Muscle layer of colon (tissue), 2 donors: ENCODE measurements around the gene DDX39A.
"Not testable (repeated sequence)": the region's sequence is repeated elsewhere in the genome, so short reads cannot be mapped to it uniquely, and the experiment has no call there.

Experiments used
- H3K27ac ChIP-seq: one replicate; pipeline ENCODE4 v1.7.0; 2013; ENCODE audit warnings: low read depth, mild to moderate bottlenecking, low read length, moderate library complexity
- H3K27me3 ChIP-seq, 2 donors: one replicate each; pipeline ENCODE4 v1.7.0; 2013; ENCODE audit warnings: low read length in 2 of 2, mild to moderate bottlenecking in 2 of 2; ENCODE audit not compliant: insufficient read depth in 2 of 2, control insufficient read depth in 1 of 2
- H3K36me3 ChIP-seq: one replicate; pipeline ENCODE4 v1.7.0; 2013; ENCODE audit warnings: mild to moderate bottlenecking, low read length; ENCODE audit not compliant: insufficient read depth
- H3K4me1 ChIP-seq: one replicate; pipeline ENCODE4 v1.7.0; 2013; ENCODE audit warnings: mild to moderate bottlenecking, low read length; ENCODE audit not compliant: insufficient read depth
- H3K4me3 ChIP-seq, 2 donors: one replicate each; pipeline ENCODE4 v1.7.0; 2013; ENCODE audit warnings: low read length in 2 of 2, low read depth in 1 of 2, mild to moderate bottlenecking in 1 of 2, moderate library complexity in 1 of 2
- H3K9ac ChIP-seq: one replicate; pipeline ENCODE4 v1.7.0; 2013; ENCODE audit warnings: low read length
- H3K9me3 ChIP-seq: one replicate; pipeline ENCODE4 v1.7.0; 2013; ENCODE audit warnings: mild to moderate bottlenecking, low read length
- donor health status: abdominal sarcoma.
- donor health status: Adenocarcinoma of cecum.

Gene DDX39A

GRCh38 chr19:14367016-14367415 is 52.1 kb downstream of the DDX39A start:
- Histone ChIP-seq H3K4me1 (peaks cover 13% of the 10 kb centered on the region), H3K9me3 (no peaks in the 10 kb centered on the region), H3K36me3 (no peaks in the 10 kb centered on the region), H3K9ac (no peak overlapping the region), H3K27ac (no peak overlapping the region), H3K27me3 (no peaks in the 10 kb centered on the region), H3K4me3 (no peak overlapping the region)

DNA sequence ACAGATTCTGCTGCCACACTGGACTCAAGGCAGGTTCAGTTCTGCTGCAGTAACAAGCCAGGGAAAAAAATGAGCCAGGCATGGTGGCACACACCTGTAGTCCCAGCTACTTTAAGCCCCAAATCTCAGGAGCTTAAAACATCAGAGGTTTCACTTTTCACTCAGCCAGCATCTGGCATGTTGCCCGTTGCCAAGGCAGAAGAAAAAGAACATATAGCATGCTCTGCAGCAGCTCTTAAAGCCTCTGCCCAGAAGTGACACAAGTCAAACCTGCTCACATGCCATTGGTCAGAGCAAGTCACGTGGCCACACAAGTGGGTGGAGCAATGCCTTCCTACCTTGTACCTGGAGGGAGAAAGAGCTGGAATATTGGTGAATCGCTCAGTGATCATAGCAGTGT is 52.6 kb downstream of the DDX39A start:
- Histone ChIP-seq H3K4me3 (no peak overlapping the region), H3K27ac (no peak overlapping the region), H3K9ac (no peak overlapping the region), H3K9me3 (no peaks in the 10 kb centered on the region), H3K4me1 (peaks cover 13% of the 10 kb centered on the region), H3K36me3 (no peaks in the 10 kb centered on the region), H3K27me3 (no peaks in the 10 kb centered on the region)

DNA sequence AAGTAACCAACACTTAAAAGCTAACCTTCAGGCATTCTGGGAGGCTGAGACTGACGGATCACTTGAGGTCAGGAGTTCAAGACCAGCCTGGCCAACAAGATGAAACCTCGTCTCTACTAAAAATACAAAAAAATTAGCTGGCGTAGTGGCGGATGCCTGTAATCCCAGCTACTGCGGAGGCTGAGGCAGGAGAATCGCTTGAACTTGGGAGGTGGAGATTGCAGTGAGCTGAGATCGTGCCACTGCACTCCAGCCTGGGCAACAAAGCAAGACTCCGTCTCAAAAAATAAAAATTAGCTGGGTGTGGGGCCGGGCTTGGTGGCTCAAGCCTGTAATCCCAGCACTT is 55.1 kb downstream of the DDX39A start:
- H3K9me3 ChIP-seq, H3K36me3 ChIP-seq, H3K27me3 ChIP-seq: not testable (repeated sequence)
- Histone ChIP-seq H3K9ac (peak overlapping the region; percentile 21), H3K4me3 (peak overlapping the region in 1 of 2 donors; percentile 38), H3K4me1 (peaks cover 13% of the 10 kb centered on the region), H3K27ac (peak overlapping the region; percentile 10)

GRCh38 chr19:14363183-14364097 is 55.7 kb downstream of the DDX39A start:
- H3K27ac ChIP-seq = peak overlapping the region; percentile 10
- H3K36me3 ChIP-seq = no peaks in the 10 kb centered on the region
- peak overlapping the region; percentile 21 for H3K9ac ChIP-seq
- no peaks in the 10 kb centered on the region for H3K9me3 ChIP-seq
- peak overlapping the region; percentile 26 to 38 for H3K4me3 ChIP-seq
- H3K4me1 ChIP-seq = peaks cover 13% of the 10 kb centered on the region
- no peaks in the 10 kb centered on the region for H3K27me3 ChIP-seq

- no peak overlapping the region for H3K27ac ChIP-seq
- no peaks in the 10 kb centered on the region for H3K27me3 ChIP-seq
- H3K4me3 ChIP-seq = no peak overlapping the region
- no peaks in the 10 kb centered on the region for H3K36me3 ChIP-seq
- H3K9ac ChIP-seq = no peak overlapping the region
- no peaks in the 10 kb centered on the region for H3K9me3 ChIP-seq
- peaks cover 13% of the 10 kb centered on the region for H3K4me1 ChIP-seq
Observed at GRCh38 chr19:14361824-14362223, 57.3 kb downstream of the DDX39A start.
